PC-3 (cell line): ENCODE data around the gene FOXP1.

Experiments used
- CTCF ChIP-seq: fragments of 300-600 bp; sonication (generic); conservative IDR thresholded peaks from 2 replicates; pipeline ENCODE4 v1.5.1; 2017; ENCODE audit warnings: antibody characterized with exemption, low read depth, mild to moderate bottlenecking, low read length
- EZH2 ChIP-seq: fragments of 300-600 bp; sonication (generic); IDR thresholded peaks from one replicate; pipeline ENCODE4 v1.6.1; 2017; ENCODE audit warnings: antibody characterized with exemption, mild to moderate bottlenecking, low read length; ENCODE audit not compliant: unreplicated experiment
- EZH2phosphoT487 ChIP-seq: fragments of 300-600 bp; sonication (generic); IDR thresholded peaks from 2 replicates; pipeline ENCODE4 v1.6.1; 2018; ENCODE audit warnings: mild to moderate bottlenecking, antibody characterized with exemption, low read length, borderline replicate concordance

GRCh38 chr3:71277341-71277740, 306.2 kb downstream of the FOXP1 start:
- TF ChIP-seq CTCF (no peak), EZH2 (no peak), EZH2phosphoT487 (no peak)
